Testis (tissue), 2 donors: ENCODE measurements around the gene LARP7.

ENCODE experiments used
- CTCF ChIP-seq, 3 experiments: fragments of 450-650 bp in 2 of 3; fragments of 200-600 bp in 1 of 3; sonication (generic) in 1 of 3; IDR thresholded peaks; one replicate each; pipeline ENCODE4 v1.5.1; 2016 to 2019; ENCODE audit warnings: antibody characterized with exemption in 3 of 3, mild to moderate bottlenecking in 2 of 3, moderate library complexity in 1 of 3
- POLR2A ChIP-seq: fragments of 450-650 bp; IDR thresholded peaks from one replicate; pipeline ENCODE4 v1.6.1; 2017; ENCODE audit warnings: antibody characterized with exemption, mild to moderate bottlenecking, moderate library complexity

GRCh38 chr4:112637552-112637866, 566 bp downstream of the LARP7 start:
- TF ChIP-seq CTCF (IDR thresholded peaks at IDR 0.05) (no peak), POLR2A (no peak)
